ENCODE results near the gene GBA3.

Gene GBA3

DNA sequence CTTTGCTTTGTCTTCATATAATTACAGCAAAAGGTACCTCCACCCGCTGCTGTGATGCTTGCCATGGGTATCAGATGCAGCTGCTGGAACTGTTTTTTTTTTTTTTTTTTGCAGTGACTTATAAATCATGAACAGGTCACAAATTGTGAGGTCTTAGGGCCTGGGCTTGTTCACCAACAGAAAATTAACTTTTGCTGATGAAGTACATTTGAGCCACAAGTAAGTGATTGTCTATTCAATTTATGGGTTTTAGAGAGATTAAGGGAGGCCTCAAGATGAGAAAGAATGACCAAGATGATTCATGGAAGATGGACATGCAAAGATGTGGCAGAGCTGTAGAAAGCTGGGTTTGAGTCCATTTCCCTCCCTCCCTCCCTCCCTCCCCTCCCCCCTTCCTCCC is 18.0 kb upstream of the GBA3 start:
- no peaks in the 10 kb centered on the region for H4K20me1 ChIP-seq (ENCODE audit: low read depth, low read length)
- no peaks in the 10 kb centered on the region for H3K36me3 ChIP-seq (ENCODE audit: low read length)
- no peaks in the 10 kb centered on the region for H3K9me2 ChIP-seq (replicated peaks; ENCODE audit: insufficient read depth, low read length)
- H3K27ac ChIP-seq (ENCODE audit: low read depth, low read length): no peak overlapping the region
- no peak for TF ChIP-seq EZH2phosphoT487 (conservative IDR thresholded peaks at IDR 0.05; ENCODE audit: low read length)
- TF ChIP-seq, protein P1, sequence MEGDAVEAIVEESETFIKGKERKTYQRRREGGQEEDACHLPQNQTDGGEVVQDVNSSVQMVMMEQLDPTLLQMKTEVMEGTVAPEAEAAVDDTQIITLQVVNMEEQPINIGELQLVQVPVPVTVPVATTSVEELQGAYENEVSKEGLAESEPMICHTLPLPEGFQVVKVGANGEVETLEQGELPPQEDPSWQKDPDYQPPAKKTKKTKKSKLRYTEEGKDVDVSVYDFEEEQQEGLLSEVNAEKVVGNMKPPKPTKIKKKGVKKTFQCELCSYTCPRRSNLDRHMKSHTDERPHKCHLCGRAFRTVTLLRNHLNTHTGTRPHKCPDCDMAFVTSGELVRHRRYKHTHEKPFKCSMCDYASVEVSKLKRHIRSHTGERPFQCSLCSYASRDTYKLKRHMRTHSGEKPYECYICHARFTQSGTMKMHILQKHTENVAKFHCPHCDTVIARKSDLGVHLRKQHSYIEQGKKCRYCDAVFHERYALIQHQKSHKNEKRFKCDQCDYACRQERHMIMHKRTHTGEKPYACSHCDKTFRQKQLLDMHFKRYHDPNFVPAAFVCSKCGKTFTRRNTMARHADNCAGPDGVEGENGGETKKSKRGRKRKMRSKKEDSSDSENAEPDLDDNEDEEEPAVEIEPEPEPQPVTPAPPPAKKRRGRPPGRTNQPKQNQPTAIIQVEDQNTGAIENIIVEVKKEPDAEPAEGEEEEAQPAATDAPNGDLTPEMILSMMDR (IDR thresholded peaks at IDR 0.05; ENCODE audit: insufficient read depth, low read length, poor library complexity, severe bottlenecking): no peak
- no peaks in the 10 kb centered on the region for H3K27me3 ChIP-seq (ENCODE audit: low read length)
- H3K9ac ChIP-seq (ENCODE audit: low read length): no peak overlapping the region
- H2AFZ ChIP-seq (ENCODE audit: low read depth, low read length, severe bottlenecking): no peak overlapping the region
- H3K79me2 ChIP-seq (ENCODE audit: insufficient read depth, low read length): no peaks in the 10 kb centered on the region
- no peaks in the 10 kb centered on the region for H3F3A ChIP-seq (ENCODE audit: insufficient read depth)
- H3K4me3 ChIP-seq (ENCODE audit: insufficient read depth, low read length, poor library complexity, severe bottlenecking): no peak overlapping the region
- H3K9me3 ChIP-seq (ENCODE audit: insufficient read depth, low read length): no peaks in the 10 kb centered on the region
- no peak overlapping the region for H3K4me2 ChIP-seq (ENCODE audit: low read depth, low read length, poor library complexity, severe bottlenecking)

- H2AFZ ChIP-seq (ENCODE audit: low read depth, low read length, severe bottlenecking): no peak overlapping the region
- no peak overlapping the region for H3K4me2 ChIP-seq (ENCODE audit: low read depth, low read length, poor library complexity, severe bottlenecking)
- H3K36me3 ChIP-seq (ENCODE audit: low read length): no peaks in the 10 kb centered on the region
- H3F3A ChIP-seq (ENCODE audit: insufficient read depth): no peaks in the 10 kb centered on the region
- TF ChIP-seq EZH2phosphoT487 (conservative IDR thresholded peaks at IDR 0.05; ENCODE audit: low read length): no peak
- TF ChIP-seq, protein P1 (IDR thresholded peaks at IDR 0.05; ENCODE audit: insufficient read depth, low read length, poor library complexity, severe bottlenecking): no peak
- H3K9ac ChIP-seq (ENCODE audit: low read length): no peak overlapping the region
- no peaks in the 10 kb centered on the region for H3K9me3 ChIP-seq (ENCODE audit: insufficient read depth, low read length)
- no peak overlapping the region for H3K27ac ChIP-seq (ENCODE audit: low read depth, low read length)
- no peak overlapping the region for H3K4me3 ChIP-seq (ENCODE audit: insufficient read depth, low read length, poor library complexity, severe bottlenecking)
- no peaks in the 10 kb centered on the region for H3K9me2 ChIP-seq (replicated peaks; ENCODE audit: insufficient read depth, low read length)
- H4K20me1 ChIP-seq (ENCODE audit: low read depth, low read length): no peaks in the 10 kb centered on the region
- H3K27me3 ChIP-seq (ENCODE audit: low read length): no peaks in the 10 kb centered on the region
- H3K79me2 ChIP-seq (ENCODE audit: insufficient read depth, low read length): no peaks in the 10 kb centered on the region
Observed at GRCh38 chr4:22676063-22676462, 16.7 kb upstream of the GBA3 start.

GRCh38 chr4:22677780-22678179 is 15.0 kb upstream of the GBA3 start:
- no peaks in the 10 kb centered on the region for H3K27me3 ChIP-seq (ENCODE audit: low read length)
- TF ChIP-seq, protein P1 (IDR thresholded peaks at IDR 0.05; ENCODE audit: insufficient read depth, low read length, poor library complexity, severe bottlenecking): no peak
- TF ChIP-seq EZH2phosphoT487 (conservative IDR thresholded peaks at IDR 0.05; ENCODE audit: low read length): no peak
- no peak overlapping the region for H3K9ac ChIP-seq (ENCODE audit: low read length)
- H3K9me2 ChIP-seq (replicated peaks; ENCODE audit: insufficient read depth, low read length): no peaks in the 10 kb centered on the region
- no peaks in the 10 kb centered on the region for H3K79me2 ChIP-seq (ENCODE audit: insufficient read depth, low read length)
- H3K36me3 ChIP-seq (ENCODE audit: low read length): no peaks in the 10 kb centered on the region
- H3K9me3 ChIP-seq (ENCODE audit: insufficient read depth, low read length): no peaks in the 10 kb centered on the region
- no peak overlapping the region for H3K27ac ChIP-seq (ENCODE audit: low read depth, low read length)
- H3K4me2 ChIP-seq (ENCODE audit: low read depth, low read length, poor library complexity, severe bottlenecking): no peak overlapping the region
- H4K20me1 ChIP-seq (ENCODE audit: low read depth, low read length): no peaks in the 10 kb centered on the region
- no peaks in the 10 kb centered on the region for H3F3A ChIP-seq (ENCODE audit: insufficient read depth)
- H3K4me3 ChIP-seq (ENCODE audit: insufficient read depth, low read length, poor library complexity, severe bottlenecking): no peak overlapping the region
- no peak overlapping the region for H2AFZ ChIP-seq (ENCODE audit: low read depth, low read length, severe bottlenecking)
